Thyroid gland (tissue), 4 donors: ENCODE data around the gene PTCH1.

Source experiments
- CTCF ChIP-seq, 6 experiments: fragments of 200-600 bp in 3 of 6; fragments of 450-650 bp in 3 of 6; sonication (generic) in 3 of 6; IDR thresholded peaks; one replicate each; pipeline ENCODE4 v1.5.1; 2016 to 2019; ENCODE audit warnings: antibody characterized with exemption in 6 of 6, mild to moderate bottlenecking in 2 of 6, inconsistent platforms in 1 of 6, moderate library complexity in 1 of 6
- POLR2A ChIP-seq, 2 donors: fragments of 450-650 bp; IDR thresholded peaks; one replicate each; pipeline ENCODE4 v1.6.1; 2017; ENCODE audit warnings: antibody characterized with exemption in 2 of 2, mild to moderate bottlenecking in 2 of 2, moderate library complexity in 1 of 2

- TF ChIP-seq CTCF (IDR thresholded peaks at IDR 0.05) (no peak), POLR2A (IDR thresholded peaks at IDR 0.05) (no peak)
Observed at GRCh38 chr9:95533996-95534680, 17.4 kb upstream of the PTCH1 start.
